ENCODE measurements around the gene CRIP1.

CRIP1 gene, protein sequence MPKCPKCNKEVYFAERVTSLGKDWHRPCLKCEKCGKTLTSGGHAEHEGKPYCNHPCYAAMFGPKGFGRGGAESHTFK

DNA sequence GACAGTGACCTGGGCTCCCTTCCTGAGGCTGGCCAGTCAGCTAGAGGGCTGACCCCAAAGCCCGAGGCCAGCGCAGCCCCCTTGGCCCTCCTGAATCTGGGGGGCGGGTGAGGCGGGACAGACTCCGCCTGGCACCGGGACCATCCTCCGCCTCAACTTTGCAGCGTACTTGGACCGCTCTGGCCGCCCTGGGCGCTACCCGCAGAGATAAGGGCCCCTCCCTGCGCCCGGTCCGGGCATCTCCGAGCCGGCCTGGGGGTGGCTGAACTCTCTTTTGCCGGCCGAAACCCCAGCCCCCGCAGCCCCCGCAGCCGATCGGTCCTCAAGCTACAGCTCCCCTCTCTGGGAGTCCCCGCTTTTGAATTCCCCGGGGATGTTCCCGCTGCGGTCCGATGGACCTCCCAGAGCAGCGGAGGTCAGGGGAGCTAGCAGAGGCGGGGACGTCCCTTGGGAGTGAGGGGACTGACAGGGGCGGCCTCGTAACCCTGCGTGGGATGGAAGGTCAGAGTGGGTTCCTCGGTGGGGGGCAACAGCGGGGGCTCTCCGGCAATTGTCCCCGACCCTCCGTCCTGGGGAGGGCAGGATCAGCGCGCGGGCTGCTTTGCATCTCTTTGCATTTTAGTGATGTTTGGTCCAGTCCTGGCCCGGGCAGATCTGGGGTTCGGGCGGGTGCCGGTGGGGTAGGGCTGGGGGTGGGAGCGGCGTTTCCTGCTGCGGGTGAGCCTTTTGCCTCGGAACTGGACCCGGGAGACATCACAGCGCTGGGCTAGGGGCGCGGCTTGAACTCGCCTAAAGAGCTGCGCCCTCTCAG, at the start of gene CRIP1:
CRIP1 (plus strand) TSS at position 724 of the 811 bp plus-strand sequence. CDS start 374 bp downstream, outside the sequence.
- no peak for DNase-seq (ENCODE audit: low read depth, low spot score)

DNA sequence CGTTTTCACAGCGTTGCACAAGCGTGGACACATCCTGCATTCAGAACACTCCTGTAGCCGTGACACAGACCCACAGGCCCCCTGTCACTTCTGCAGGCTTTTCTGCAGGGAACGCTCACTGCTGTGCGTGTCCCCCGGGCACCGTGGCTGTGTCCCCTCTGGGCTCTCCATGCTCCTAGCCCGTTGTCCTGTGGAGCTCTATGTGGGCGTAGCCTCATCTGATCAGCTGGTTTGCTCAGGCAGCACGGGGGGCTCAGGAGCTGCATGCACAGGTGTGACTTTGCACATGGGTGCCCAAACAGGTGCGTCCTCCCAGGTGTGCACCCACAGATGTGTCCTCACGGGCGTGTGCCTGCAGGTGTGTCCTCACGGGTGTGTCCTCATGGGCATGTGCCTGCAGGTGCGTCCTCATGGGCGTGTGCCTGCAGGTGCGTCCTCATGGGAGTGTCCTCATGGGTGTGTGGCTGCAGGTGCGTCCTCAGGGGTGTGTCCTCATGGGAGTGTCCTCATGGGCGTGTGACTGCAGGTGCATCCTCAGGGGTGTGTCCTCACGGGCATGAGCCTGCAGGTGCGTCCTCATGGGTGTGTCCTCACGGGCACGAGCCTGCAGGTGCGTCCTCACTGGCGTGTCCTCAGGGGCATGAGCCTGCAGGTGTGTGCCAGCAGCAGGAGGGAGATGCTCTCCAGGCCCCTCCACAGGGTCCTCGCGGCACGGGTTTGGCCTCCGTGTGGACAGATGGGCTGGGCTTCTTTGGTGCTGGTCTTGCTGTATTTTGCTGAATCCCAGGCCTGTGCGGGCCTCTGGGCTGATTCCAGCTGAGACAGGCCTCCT, 49.6 kb upstream of the CRIP1 start:
- no peak for DNase-seq (ENCODE audit: low read depth, low spot score)

DNA sequence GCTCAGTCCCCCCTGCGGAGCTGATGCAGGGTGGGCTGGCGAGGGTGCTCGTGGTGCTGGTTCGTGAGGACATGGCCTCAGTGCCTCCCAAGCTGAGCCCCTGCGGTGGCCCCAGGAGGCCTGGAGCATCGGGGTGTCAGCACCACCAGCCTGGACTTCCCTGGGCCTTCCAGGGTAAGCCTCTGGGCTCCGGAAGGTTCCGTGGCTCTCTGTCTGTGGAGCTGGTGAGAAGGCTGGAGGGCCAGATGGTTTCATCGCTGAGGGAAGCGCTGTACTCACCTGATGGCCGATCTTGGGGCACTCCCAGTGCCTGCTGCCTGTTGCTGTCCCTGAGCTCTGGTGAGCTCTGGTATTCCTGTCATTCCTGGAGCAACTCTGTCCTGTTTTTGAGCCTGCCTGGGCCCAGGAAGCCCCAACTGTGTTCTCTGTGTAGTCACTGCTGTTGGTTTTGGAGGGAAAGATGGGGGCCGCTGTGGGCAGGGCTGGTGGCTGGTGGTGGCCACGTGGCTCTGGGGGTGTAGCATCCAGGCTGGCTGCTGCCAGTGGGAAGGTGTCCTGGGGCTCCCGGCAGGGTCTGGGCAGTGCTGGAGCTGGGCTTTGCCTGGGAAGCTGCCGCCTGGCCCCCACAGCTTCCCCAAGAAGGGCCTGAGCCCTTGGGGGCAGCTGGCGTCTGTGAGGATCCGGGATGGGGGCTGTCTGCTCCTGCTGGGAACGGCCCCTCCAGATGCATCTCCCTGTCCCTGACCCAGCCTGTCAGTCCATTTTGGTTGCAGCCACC, 48.8 kb upstream of the CRIP1 start:
- no peak for DNase-seq (ENCODE audit: low read depth, low spot score)

DNA sequence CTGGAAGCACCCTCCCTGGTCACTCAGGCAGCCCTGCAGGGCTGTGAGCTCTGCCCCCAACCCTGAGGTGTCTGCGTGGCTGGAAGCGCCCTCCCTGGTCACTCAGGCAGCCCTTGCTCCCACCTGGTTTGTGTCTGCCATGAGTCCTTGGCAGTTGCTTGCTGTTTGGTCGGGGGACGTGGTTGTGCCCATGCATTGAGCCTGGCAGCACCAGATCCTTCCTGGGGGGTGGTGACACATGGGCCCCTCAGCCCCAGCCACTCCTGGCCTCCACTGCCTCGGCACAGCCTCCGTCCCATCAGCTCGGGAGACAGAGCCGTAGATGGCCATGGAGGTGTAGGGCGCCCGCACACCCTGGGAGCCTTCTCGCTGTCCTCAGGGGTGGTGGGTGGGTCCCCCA, 47.5 kb upstream of the CRIP1 start:
- DNase-seq (ENCODE audit: low read depth, low spot score) = no peak

DNA sequence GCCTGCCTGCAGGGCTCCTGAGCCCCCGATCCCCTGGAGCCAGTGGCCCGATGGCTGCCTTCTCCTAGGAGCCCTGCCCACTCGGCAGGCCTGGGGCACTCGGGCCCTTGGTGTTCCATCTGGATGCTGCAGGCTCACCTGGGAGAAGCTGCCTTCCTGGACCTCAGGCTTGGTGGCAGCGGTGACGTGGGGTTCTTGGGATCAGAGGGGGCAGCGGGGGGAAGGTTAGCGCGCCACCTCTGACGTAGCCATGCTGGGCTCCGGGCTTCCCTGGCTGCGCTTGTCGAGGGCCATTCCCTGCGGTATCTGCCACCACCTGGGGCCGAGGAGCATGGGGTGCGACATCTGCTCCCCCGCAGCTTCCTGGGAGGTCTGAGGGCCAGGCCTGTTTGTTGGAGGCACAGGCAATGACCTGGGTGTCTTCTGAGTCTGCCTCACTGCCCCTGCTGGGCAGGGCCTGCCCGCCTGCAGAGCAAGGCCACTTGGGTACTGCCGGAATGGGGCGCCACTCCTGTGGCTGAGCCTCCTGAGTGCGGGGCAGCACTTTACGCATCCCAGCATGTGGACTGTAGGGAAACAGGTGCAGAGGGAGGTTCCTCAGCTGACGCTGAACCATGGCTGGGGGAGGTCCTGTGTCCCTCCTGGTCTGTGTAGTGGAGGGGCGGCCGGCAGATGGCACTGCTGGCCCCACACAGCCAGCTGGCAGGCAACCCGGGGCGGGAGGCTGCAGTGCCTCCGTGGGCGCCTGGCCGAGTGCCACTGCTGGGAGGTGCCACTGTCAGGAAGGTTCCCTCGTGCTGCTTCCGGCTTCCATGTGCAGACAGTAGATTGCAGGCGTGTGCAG, 46.8 kb upstream of the CRIP1 start:
- DNase-seq (ENCODE audit: low read depth, low spot score) = no peak

DNA sequence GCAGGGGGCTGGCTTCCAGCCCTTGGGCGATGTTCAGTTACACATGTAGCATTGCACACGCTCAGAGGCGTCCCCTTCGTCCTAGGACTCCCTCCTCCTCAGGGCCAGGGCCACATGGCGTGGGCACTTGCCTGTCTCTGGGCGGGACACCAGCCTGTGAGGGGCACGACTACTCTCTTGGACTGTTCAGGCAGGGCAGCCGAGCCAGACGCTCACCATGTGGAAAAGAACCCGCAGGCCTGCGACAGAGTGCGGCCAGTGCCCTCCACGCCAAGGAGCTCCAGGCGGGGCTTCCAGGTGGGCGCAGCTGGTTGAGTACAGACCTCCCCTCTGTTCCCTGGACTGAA, 46.2 kb upstream of the CRIP1 start:
- DNase-seq (ENCODE audit: low read depth, low spot score) = no peak

DNA sequence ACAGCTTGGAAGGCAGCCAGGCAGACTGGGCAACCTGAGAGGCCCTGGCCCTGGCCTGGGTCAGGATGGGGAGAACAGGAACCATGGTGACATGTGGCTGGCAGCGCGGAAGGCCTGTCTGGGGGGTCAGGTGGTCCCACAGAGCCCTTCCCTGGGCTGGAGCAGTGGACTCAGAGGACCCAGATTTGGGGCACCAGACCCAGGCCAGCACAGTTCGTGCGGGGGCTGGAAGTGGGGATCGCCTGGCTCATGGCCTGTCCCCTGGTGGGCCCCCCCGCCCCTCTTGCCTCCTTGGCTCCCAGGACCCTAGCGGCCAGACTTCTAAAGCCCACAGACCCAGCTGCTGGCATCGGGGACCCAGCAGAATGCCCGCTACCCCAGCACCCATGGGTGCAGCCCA, 45.7 kb upstream of the CRIP1 start:
- no peak for DNase-seq (ENCODE audit: low read depth, low spot score)

DNA sequence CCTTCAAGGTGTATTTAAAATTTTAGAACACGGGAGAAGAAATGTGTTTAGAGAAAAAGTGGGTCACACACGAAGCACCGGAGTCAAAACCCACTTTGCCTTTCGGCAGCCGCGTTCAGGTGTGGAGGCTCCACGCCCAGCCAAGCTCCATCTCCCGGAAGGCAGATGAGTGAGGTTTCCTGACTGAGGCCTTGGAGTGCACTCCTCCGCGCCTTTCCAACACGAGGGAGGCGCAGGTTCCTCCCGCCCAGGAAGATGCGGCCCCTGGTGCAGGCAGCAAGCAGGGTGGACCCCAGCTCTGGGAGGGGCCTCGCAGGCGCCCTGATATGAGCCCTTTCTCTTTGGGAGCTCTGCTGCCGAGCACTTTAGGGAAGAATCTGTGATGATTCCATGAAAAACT, 44.6 kb upstream of the CRIP1 start:
- no peak for DNase-seq (ENCODE audit: low read depth, low spot score)

DNA sequence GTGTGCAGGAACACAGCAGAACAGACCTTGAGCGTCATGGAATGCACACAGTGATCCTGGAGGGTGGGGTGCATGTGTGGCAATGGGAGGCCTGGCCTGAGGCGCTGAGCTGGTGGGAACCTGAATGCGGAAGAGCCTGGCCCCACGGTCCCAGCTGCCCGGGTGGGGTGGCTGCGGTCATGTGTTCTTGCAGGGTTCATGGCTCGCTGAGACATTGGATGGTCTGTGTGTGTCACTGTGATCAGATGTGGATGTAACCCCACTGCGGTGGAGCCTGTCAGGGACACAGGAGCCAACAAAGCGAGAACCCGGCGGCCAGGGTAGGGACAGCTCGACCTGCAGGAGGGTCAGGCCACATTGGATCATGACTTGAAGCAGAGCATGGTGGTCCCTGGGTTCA, 43.9 kb upstream of the CRIP1 start:
- no peak for DNase-seq (ENCODE audit: low read depth, low spot score)

DNA sequence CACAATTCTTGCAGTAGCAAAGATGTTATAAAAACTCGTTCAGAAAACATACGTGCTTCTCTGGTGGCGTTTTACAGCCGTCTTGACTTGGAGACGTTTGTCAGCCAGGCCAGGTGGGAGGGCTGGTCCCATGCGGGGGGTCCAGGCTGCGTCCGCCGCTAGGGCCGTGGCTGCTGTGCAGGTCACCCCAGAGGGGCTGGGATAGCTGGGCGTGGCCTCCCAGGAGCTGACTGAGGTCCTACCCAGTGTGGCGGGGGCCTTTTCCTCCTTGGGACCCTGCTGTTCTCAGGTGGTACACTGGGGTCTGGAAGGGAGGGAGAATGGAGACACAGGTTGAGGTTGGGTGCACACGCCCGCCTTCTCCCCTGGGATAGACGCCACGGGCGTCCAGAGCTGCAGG, 41.8 kb upstream of the CRIP1 start:
- no peak for DNase-seq (ENCODE audit: low read depth, low spot score)

DNA sequence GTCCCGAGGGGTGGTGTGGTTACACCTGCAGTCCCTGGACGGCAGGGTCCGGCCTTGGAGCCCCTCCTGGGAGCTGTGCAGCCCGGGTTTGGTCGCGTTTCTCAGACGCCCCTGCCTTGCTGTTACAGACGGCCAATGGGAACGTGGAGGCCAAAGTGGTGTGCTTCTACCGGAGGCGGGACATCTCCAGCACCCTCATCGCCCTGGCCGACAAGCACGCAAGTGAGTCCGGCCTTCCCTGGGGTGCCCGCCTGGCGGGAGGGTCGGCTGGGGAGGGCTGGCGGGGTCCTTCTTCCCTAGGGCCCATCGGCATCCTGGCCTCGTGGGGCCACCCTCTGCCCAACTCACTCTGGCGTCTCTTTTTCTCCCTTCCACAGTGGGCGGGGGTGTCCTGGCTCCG, 41.4 kb upstream of the CRIP1 start:
- DNase-seq (ENCODE audit: low read depth, low spot score) = no peak

DNA sequence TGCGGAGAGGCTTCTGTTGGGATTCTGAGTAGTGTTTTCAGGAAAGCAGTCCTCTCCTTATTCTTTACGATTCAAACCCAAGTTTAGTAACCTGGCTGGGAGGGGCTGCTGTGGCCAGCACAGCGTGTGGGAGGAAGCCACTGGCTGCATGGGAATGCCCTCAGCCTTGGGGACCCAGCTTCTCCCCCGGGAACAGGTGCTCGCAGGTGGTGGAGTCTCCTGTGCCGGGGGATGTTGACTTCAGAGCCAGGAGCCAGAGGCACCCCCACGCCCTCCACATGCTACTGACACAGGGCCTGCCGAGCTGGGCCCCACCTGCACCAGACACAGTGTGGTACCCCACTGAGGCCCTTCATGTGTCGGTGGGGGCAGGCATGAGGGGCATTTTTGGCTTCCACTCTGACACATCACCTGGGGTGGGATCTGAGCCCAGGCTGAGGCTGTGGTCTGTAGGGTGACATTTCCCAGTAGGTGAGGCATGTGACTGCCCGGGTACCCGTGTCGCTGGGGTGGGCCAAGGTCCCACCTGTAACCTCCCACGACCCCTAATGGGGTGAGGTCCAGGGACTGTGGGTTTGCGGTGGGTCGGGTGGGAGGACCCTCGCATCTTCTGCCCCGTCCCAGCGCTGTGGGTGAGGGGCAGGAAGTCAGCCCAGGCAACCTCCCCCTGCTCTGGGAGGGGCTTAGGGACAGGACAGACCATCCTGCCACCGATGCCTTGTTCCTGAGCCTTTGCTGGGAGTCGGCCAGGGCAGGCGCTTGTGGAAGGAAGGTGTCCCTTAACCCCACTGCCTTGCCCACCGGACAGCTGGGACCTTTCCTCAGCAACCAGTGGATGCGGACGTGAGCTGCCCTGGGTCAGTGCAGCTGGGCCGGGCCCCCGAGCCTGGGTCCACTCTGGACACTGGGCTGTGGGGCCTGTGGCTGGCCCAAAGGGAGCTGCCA, 40.5 kb upstream of the CRIP1 start:
- no peak for DNase-seq (ENCODE audit: low read depth, low spot score)

DNA sequence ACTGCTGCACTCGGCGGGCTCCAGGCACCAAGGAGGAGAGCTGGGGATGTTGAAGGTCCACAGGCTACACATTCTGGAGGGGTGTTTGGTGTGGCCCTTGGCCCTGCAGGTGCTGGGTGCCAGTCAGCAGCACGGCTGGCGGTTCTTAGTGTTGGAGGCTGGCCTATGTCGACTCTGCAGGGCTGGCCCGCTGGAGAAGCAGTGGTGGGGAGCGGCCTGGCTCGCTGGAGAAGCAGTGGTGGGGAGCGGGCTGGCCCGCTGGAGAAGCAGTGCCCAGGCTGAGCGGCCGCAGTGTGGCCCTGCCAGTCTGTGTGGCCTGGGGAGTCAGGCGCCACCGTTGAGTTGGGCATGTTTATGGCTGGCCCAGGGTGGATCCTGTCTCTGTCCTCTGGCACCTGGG, 39.7 kb upstream of the CRIP1 start:
- no peak for DNase-seq (ENCODE audit: low read depth, low spot score)

DNA sequence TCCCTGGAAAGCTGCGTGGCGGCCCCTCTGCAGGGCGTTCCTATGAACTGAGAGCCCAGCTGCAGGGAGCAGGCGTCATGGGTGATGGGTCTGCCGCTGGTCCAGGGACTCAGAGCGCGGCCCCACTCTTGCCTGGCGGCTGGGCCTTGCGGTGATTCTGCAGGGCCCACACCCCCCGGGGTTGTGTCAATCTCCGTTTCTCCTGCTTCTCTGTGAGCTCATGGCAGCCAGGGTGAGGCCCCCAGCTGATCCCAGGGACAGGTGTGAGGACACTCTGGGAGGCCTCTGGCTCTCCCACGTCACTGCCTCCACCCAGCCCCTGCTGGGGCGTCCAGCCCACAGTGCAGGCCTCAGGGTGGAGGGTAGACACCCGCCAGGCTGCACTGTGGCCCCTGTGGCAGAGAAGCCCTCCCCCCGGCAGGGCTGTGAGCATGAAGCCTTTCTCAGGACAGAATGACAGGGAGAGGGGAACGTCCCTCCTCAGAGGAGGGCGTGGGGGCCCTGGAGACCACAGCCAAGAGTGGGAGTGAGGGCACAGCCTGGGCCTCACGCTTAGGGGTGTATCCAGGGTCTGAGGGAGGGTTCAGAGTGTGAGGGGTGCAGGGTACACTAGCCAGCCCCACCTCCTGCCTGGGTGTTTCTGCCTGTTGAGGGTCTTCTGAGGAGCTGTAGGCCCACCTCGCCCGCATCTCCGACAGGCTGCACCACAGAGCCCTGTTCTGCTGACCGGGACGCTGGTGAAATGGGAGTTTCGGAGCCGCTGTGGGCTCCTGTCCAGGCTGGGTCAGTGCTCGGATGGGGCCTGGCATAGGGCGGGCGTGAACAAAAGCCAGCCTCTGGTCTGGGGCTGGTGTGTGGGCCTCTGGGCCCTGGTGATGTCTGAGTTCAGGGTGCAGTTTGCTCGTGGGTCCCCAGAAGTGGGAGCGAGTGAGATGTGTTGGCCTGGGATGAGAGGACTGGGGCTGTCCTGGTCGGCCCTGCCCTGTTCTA, 38.7 kb upstream of the CRIP1 start:
- DNase-seq (ENCODE audit: low read depth, low spot score) = no peak

DNA sequence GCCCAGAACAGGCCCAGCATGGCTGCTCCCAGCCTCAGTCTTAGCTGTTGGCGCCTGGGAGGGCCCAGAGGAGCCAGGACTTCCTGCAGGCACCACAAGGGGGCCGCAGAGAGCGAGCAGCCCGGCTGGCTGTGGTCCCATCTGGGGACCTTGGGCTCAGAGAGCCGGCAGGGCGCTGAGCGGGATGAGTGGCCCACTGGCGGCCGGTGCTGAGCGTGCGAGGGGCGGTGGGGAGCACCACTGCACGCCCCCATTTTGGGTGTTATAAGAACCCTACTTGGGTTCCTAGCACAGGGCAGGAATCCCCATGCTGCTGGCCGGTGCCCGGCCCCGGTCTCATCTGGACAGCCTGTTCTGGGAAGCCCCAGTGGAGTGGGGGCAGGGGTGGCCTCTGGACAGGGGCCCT, 38.0 kb upstream of the CRIP1 start:
- DNase-seq (ENCODE audit: low read depth, low spot score) = no peak

DNA sequence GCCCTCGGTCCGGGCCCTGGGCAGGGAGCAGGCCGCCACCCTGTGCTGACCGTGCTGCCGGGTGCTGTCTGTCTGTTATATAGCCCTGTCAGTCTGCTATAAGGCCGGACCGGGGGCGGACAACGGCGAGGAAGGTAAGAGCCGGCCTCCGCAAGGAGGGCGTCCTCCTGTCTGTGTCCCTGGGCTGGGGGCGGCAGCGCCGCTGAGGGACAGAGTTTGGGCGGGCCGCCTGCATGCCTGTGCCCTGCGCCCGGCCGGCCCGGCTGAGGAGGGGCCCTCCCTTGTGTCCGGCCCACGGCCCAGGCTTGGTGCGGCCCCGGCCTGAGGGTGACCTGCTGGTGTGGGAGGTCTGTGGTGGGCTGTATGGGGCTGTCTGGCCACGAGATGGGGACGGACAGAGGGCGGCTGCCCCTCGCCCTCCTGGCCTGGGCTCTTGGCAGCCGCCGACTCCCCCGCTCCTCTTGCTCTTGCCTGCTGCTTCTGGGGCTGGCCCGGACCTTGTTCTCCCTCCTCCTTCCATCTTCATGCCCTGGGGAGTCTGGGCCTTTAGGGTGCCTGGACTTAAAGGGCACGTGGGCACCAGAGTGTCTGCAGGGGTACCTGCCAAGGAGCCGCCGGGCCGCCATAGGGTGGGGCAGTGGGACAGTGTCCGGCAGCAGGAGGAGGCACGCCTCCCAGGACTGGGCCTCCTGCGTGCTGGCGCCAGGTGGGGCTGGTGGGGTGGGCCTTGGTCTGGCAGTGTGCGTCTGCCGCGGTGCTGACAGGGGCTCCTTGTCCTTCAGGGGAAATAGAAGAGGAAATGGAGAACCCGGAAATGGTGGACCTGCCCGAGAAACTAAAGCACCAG, 37.2 kb upstream of the CRIP1 start:
- no peak for DNase-seq (ENCODE audit: low read depth, low spot score)

DNA sequence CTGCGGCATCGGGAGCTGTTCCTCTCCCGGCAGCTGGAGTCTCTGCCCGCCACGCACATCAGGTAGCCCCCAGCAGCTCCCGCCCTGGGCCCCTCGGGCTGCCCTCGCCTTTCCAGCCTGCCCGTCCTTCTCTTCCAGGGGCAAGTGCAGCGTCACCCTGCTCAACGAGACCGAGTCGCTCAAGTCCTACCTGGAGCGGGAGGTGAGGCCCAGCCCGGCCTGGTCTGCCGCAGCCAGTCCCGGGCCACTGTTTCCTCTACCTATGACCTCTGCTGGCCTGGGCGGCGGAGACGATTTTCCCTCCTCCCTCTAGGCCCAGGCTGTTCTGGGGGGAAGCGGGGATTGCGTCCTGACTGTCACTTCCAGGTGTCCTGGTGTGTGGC, 36.6 kb upstream of the CRIP1 start:
- no peak for DNase-seq (ENCODE audit: low read depth, low spot score)
